Measurements from ENCODE around the gene RAD51B.

Gene RAD51B

DNA sequence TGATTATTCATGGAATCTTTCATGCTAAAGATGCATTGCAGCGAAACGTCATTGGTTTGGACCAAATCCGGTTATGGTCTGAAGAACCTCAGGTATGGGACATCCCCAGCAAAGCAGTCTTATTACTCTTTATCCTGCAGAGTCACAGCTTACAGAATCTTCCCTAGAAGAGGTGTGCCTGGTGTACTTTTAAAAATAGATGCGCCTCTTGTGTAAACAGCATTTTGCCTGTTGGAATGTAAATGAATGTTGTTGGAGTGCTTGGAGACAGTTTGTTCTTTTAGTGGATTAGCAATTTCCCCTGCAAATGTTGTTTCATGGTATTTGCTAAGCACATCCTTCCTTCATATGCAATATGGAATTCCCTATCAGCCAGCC is 730.7 kb downstream of the RAD51B start:
- DNase-seq = no peak

DNA sequence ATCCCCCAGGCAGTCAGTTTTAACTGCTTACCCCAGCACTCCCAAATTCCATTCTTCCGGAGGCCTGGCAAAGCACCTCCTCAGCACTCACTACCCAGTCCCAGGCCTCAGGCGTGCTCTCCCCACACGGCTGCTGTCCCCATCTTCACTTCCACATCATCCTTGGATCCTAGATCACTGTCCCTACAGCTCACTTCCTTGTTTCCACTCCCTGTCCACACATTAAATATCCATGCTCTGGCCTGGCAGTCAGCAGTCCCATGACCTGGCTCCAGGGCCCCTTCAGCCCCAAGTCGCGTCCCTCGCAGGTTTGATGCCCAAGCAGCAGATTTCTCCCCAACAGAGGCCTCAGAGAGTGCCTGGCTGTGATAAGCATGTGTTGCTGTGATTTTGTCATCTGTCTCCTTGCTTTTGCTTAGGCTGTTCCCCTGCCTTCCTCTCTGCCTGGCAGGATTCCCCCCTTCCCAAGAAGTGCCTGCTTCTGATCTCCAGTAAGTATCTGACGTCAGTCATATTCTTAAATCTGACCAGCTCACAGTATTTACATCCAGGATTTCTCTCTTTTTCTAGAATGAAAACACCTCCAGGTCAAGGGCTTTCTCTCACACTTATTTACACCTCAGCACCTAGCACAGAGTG is 731.6 kb downstream of the RAD51B start:
- peak; percentile 17 for DNase-seq

DNA sequence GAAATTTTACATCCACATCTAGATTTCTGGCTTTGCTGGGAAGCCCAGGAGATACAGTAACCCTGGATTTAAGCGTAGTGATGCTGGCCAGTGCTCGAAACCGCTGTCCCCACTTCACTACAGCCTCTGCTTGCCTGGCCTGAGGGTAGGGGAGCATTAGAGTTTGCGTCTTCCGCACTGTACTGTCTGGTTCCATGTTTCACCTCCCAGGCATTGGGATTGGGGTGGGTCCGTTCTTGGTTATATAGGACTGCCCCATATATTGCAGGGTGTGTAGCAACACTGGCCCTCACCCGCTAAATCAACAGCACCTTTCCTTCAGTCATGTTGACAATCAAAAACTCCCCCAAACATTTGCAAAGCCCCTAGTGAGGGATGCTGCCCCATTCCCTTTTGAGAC is 732.5 kb downstream of the RAD51B start:
- DNase-seq = no peak

DNA sequence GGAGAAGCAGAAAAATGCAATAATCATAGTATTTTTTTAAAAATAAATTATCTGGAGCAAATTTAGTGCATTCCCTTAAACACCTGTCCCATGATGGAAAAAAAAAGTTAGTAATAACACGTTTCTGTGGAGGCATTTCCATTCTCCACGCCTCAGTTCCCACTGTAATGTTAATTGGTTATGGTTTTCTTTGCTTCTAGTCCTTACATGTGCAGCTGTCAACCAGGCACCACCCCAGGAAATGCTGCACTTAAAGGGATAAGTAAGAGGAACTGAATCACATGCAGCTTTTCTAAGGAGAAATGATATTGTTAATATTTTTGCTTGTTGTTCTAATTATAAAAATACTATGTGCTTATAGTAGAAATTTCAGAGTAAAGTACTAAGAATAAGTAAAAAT is 733.0 kb downstream of the RAD51B start:
- DNase-seq = no peak

DNA sequence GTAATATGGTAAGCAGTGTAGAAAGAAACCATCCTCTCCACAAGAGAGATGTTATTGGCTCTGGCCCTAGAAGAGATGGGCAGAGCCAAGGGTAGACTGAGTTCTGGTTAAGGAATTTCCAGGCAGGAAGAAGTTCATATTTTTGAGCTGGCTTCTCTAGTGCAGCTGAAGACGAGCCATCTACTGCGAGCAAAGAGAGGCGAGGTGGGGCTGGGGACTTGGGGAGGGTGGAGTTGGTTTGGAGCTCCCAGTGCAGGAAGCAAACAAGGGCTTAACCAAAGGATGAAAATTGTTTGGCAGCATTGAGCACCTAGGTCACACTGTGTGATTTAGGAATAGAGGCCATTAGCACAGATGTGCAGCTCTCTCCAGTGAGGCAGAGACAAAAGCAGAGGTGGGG is 733.7 kb downstream of the RAD51B start:
- DNase-seq = no peak

DNA sequence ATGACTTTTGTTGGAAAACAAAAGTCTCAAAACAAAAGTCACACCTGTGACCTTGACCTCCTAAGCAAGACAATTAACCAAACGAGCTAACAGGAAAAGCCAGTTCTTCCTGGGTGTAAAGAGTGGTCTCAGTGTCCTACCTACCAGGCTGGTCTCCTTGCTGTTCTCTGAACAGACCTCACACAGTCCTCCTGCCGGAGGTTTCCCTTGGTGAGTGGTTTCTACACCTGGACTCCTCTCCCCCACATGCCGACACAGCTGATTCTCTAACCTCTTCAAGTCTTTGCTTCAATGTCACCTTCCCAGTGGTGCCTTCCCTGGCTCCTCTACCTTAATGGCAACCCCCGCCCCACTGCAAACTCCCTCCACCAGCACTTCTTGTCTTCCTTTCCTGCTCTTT is 734.7 kb downstream of the RAD51B start:
- no peak for DNase-seq

DNA sequence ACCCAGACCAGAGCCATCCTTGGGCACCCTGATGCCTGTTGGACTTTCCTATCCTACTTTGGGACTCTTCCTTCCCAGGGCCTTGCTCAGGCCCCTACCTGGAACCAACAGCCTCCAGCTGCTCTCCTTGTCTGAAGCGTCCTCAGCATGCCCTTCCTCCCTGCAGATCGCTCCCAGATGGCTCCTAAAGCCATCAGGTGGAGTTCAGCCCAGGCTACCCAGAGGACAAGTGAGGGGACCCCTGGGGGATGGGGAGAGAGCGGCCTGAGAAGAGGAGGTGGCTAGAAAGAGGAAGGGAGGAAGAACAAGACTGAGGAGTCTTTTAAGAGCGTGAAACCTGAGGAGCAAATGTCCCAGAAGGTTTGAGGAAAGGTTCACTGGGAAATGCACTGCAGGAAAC is 736.7 kb downstream of the RAD51B start:
- DNase-seq = no peak

DNA sequence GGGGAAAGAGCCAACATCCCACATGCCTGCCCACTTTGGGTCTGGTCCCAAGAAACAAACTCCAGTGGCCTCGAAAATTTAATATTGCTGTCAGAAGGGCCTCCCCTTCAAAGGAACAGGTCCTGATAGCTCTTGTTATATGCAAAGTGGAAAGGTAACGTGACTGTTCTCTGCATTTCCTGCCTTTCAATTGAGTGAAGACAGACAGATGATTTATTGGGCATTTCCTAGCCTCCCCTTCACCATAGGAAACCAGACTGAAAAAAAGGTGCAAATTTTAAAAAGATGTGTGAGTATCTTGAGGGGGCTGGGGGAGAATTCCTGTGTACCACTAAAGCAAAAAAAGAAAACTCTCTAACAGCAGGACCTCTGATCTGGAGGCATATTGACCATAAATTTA is 738.1 kb downstream of the RAD51B start:
- no peak for DNase-seq

DNA sequence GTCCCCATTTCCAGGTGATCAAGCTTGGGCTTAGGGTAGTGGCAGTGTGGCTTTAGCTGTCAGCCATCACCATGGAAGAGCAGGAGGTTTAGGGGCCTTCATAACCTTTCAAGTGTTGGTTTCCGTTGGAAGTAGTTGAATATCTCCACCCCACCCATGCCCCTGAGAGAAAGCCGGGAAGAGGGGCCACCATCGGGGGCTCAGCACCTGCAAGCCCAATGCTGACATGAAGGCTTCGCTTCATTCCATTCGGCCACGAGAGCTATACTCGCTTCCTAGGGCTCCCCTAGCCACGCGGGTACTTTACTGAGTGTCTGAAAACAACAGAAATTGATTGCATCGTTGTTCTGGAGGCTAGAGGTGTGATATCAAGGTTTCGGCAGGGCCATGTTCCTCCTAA is 738.5 kb downstream of the RAD51B start:
- DNase-seq = no peak

DNA sequence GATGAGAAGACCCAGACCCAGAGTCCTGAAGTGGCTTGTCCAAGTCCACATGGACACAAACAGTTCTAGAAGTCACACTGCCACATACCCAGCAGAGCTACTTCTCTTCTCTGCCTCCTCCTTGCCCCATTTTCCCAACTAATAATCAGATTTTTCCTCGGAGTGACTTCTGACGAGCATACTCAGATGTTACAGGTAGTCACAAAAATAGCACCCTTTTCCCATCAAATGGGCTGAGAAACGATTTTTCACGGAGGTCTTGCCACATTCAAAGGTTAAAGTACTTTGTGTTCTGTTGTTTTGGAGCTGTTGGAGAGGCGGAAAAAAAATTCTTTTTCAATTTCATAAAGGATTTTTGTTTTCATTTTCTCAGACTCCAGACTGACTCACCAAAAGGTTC is 740.4 kb downstream of the RAD51B start:
- no peak for DNase-seq

DNA sequence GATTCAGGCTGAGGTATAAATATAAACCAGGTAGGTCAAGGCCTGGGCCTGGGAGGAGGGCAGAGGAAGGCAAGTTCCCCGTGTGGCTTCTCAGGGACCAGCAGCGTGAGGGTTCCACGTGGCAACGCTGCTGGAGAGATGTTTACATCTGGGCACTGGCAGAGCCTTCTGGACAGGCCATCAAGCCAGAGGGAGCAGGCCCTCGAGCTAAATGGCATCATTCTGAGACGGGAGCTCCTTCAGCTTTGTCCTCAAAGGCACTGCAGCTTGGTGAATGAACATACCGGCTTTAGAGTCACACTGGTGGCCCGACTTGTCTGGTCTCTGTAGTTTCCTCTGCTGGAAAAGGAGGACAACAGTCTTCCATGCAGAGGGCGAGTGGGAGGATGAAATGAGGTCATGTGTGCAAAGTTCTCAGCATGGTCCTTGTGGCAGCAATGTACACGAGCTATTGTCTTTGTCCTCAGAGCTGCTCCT is 742.0 kb downstream of the RAD51B start:
- DNase-seq = no peak

DNA sequence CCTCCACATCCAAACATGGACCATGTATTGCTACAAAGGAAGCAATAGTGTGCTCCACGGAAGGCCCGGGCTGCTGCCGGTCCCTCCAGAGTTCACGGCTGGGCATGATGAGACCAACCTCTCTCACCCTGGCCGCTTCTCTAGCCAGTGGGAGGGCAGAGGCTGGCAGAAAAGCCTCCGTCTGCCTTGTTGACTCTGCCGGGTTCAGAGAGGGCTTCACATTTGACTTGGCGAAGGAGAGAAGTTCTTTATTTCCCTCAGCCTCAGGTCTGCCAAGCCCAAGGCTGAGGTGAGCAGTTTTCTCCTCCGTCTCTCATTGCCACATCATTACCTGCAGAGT is 743.3 kb downstream of the RAD51B start:
- DNase-seq = no peak

DNA sequence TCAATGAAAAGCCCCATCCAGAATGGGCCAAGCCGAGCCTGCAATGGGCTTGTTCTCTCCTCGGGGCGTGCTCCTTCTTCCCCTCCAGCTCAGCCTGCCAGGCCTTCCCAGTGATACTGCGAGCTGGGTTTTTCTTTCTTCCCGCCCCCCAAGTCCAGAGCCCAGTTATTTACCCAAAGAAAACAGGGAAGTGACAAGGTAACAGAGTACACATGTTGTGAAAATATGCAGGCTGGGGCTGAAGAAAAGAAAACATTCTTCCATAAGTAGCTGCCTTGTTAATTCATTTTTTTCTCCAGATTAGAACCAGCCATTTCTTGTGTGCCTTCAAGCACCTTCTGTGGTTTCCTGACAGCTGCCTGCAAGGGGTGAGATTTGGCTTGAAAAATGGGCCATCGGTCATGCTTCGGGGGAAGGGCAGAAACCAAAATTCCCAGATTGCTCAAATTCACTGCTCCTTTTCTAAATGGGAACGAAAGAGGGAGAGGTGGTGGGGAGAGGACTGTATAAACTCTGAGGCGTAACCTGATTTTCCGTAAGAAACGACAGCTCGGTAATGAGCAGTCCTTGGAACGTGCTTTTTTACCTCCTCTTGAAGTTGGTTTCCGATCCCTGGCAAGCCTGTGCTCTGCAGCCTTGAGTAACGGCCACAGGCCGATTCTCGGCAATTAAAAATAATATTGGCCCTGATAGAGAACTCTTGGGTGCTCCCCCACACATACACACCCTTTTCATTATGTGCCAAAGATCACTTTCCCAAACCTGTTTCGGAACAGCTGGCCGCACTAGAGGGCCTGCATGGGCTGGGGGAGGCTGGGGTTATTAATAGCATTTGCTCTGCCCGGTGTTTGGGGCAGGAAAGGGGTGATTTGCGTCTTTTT is 743.9 kb downstream of the RAD51B start:
- no peak for DNase-seq

DNA sequence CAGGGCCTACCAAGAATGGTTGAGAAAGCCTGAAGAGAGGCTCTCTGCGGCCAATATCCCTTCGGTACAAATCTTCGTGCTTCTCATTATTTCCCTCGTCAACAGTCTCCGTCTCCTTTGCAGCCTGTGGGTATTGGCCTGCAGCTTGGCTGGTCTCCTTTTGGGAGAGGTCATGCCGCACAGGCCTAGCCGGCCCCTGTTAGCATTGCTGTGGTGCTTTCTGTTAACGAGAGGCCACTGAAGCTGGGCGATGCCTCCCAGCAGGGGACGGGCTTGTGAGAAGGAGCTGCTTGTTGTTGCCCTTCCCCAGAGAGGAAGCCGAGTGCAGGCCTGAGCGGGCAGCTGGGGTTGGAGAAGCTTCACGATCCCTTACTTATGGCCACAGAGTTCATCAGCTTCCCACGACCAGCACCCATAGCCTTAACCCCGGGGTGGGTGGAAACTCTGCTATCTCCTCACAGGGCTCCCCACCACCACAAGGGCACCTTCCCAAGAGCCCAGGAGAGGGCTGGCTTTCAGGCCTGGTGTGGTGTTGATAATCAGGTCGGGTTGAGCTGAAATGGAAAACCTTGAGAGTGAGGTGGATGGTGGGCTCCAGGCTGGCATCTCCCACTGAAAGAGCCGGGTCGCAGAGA is 744.7 kb downstream of the RAD51B start:
- DNase-seq = no peak

DNA sequence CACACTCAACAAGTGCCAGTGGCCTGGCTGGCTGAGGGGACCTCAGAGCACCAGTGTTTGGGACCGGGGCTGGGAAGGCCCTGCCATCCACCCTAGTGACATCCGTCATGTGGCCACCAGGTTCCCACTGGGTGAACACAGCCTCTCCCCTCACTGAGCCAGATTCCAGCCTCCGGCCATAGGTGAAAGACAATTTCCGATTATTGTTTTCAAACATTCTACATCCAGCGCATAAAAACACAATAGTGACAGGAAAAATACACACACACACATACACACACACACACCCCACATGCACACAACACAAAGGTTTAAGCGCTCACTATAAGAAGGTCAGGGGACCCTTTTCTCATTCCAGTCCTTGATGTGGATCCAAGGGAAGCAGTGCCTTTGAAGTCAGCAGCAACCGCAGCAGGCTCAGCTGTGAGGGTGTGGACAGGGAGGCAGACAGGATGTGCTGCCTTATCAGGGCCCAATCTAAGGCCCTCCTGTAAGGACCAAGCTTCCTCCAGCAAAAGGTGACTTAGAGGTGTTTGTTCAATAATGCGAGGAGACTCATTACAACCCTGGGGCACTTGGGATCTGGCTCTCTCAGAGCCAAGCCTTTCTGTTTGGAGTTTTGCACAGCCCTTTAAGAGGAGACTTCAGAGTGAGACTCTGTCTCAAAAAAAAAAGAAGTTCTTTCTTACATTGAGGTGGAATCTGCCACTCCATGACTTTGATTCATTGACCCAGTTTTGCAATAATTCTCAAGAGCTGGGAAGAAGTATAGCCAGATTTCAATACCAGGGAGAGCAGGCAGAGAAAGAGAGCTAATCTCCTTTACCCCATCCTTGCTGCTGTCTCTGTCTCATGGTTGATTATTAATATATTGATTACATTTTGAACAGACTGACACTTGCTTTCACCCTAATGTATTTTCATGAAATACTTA is 745.5 kb downstream of the RAD51B start:
- no peak for DNase-seq

DNA sequence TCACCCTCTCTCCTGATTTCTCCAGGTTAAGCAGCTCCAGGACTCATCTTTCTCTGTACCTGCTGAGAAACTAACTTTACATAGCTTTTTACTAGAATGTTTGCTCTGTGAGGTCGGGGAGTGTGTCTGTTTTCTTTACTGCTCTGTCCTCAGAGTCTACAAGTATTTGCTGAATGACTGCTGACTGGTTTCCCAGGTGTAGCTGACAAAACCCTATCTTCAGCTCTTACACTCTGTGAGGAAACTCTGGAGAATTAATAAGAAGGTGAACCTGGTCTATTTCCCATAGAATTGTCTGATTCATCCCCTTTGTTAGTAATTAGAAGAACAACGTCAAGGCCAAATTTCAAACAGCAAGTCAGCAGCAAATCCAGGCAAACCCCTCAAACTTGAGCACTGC is 746.5 kb downstream of the RAD51B start:
- DNase-seq = no peak

DNA sequence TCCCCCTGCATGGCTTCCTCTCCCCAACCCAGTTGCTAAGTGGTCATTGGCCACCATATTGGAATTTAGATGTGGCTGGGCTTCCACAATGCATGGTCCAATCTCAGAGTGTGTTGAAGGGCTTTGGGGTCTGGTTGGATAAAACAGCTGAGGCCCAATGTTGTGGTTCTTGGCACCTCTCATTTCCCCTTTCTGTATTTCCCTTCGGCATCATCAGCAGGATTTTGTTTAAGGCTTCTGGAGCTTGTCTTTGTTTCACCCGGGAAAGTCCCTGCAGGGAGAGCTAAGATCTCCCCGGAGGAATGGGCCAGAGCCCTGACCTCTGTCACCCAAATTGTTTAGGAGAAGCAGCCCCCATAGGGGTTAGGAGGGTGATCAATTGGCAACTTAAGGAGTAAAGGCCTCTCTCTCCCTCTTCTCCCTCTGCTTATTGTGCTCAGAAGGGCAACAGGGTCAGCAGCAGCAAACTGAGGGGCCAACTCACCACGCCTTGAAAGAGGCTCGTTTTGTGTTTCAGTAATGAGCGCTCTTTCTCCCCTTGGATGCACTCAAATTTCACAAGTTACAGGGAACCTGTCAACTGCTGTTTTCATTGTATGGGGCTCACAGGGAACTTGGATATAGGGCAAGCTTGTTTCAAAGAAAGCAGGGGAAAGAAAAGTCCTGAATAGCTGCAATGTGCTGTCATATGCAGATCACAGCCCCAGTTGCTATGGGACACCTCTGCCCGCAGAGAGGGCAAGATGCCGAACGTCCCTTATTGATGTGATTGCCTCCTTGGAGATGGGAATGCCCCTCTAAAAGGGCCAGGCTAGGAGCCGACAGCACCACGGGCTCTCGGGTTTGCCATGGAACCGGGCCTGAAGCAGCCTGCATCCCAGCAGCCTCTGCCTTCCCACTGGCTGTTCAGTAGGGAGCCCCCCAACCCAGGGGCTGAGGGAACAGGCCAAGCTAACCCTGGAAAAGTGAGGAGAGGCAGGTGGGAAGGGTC is 749.6 kb downstream of the RAD51B start:
- no peak for DNase-seq

DNA sequence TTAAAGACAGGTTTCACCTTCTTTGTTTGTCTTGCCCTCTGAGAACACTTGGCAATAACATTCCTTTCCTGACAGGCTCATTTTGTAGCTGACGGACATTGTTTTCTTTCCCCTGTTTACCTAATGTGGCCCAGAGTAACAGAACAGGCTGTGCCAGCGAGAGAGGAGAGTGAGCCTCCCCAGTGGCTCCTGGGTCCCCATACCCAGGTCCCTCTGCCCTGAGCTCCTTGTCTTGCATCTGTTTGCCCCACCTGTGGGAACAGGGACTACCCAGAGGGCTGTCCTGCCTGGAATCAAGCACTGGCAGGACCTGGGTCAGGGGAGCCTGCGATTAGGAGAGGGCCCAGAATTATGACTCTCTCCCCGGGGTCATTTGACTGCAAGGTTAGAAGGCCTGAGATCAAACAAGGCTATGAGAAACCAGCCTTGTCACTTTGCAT is 750.4 kb downstream of the RAD51B start:
- DNase-seq = no peak

DNA sequence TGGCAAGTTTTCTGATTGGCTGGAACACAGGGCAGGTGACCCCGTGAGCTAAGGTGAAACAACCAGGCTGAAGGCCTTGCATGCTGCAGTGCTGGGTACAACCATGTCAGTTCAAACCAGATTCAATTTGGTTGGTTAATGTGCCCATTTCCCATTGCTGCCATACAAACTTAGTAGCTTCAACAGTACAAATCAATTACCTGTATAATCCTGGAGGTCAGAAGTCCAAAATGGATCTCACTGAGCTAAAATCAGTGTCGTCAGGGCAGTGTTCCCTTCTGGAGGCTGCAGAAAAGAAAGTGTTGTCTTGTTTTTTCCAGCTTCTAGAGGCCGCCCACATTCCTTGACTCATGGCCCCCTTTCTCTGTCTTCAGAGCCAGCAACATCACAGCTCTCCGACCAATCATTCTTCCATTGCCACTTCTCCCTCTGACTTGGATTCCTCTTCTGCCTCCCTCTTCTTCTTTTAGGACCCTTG is 751.6 kb downstream of the RAD51B start:
- no peak for DNase-seq

DNA sequence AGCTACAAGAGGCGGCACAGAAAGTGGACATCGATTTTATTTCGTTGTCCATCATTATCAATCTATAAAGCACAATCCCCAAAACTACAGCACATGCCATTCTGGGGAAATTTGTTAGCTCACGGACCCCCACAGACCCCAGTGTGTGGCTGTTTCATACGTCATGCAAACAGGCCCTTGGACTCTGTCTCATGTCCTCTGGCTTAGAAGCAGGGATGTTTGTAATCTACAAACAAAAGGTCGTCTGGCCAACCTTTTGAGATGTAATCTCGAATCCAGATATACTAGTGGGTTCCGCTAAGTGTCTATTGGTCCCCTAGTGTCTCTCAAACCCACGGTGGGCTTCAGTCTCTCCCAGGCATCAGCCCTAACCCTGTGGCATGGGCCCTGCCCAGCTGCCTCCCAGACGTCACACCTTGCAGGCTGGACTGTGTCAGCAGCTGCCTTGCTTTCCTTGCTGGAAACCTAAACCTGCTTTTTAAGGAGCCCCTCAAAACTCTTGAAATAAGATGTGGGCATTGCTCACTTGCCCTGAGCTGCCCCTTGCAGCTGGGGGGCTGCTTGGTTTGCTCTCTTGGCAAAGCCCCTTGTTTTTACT is 752.4 kb downstream of the RAD51B start:
- DNase-seq = no peak

DNA sequence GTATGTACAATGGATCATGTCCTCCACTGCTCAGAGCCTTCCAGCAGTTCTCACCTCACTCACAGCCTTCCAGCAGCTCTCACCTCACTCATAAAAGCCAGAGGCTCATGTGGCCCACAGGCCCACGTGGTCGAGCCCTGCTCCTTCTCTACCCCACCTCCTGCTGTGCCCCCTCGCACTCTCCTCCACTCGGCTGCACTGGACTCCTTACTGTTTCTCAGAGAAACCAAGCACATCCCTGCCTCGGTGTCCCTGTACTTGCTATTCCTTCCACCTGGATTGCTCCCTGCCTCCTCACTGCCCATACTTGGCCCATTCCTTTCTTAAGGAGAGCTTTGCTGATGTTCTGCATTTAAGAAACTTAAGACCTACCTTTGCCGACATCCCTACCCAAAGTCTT is 753.5 kb downstream of the RAD51B start:
- no peak for DNase-seq

Measured in NCI-H524 treated with DMSO at 0.1 percent for 48 hours (cell line).